ENCODE data around the gene SLC35F1.

Gene SLC35F1

DNA sequence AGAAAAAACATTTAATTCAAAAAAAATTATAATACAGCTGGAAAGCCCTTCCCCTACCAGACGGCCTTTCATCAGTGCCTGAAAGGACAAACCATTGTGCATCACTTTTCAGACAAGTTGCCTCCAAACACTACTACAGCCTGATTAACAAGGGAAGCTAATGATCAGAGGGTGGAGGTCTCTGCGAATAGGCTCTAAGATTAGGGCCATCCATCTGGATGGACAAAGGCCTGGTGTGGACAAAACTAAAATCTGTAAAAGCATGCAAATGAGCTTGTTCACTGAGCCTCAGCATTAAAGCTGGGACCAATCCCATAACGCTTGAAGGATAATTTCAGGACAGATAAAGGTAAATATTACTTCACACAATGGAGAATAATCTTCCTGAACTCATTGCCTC, 412.4 kb downstream of the SLC35F1 start:
- in situ Hi-C loops (cut with MboI; ENCODE audit: low pct_unique_long_range_greater_than_20kb, low sequenced_read_pairs), result no loop called here
- no peak for DNase-seq

DNA sequence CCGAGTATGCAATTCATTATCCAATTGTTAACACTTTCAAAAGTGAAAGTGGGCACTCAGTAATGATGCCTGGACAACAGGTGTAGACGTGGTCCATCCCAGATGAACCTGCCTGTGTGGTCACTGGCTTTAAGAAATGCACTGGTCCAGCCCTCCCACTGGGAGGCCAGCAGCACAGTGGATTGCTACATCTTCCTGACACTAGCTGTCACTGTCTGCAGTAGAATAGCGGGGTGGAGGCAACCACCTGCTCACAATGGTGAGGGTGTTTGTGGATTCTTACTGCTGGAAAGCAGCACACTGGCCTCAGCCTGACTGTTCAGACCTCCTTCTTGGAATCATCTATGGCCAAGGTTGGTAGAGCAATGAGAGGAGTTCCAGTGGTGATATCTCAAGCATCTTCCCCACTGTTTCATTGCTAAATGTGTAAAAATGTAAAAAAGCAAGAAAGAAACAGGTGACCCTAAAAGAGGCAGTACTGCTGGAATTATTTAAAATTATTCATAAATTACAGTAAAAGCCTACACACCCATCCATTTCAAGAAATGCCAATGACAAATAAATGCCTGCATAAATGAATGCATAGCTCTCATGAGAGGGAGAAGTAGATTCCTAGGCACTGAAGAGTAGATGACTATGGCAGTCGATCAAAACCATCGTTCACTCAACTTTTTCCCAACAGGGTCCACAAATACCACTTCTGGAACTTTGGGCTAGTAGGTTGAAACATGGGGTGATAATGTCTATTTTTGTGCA, 413.0 kb downstream of the SLC35F1 start:
- in situ Hi-C loops (cut with MboI; ENCODE audit: low pct_unique_long_range_greater_than_20kb, low sequenced_read_pairs), result no loop called here
- DNase-seq, result no peak

DNA sequence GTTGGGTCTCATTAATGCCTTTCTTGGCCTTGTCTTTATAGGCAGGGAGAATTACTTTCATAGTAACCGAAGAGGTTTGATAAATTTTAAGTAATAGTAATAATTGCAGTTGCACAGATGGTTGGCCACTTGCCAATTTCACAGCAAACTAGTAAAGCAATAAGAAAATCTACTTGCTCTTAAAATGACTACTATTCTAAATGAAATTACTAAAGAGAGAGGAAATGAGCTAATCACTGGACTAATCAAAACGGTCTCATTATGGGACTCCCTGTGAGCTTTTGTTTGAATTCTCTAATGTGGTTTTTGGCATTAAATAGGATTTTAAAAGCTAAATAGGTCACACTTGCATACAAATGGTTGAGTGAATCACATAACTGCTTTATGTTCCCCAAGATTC, 413.6 kb downstream of the SLC35F1 start:
- no peak for DNase-seq
- in situ Hi-C loops (cut with MboI; ENCODE audit: low pct_unique_long_range_greater_than_20kb, low sequenced_read_pairs), result no loop called here

DNA sequence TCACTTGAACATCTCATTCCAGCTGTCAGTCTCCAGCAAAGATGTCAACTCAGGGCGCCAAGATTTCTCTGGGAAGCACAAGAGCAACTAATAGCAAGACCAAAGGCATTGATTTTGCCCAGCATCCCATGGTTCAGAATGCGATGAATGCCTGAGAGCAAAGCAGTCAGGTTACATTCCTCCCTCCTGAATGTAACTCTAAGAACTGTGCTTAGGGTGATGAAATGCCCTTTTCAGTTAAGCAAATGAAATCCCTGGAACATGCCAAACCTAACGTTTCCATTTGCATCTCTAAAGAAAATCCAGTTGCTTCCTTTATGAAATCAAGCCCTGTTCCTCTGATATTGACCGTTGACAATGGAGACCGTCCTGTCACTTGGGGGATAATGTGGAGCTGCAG, 417.1 kb downstream of the SLC35F1 start:
- DNase-seq, result no peak
- in situ Hi-C loops (cut with MboI; ENCODE audit: low pct_unique_long_range_greater_than_20kb, low sequenced_read_pairs), result no loop called here

DNA sequence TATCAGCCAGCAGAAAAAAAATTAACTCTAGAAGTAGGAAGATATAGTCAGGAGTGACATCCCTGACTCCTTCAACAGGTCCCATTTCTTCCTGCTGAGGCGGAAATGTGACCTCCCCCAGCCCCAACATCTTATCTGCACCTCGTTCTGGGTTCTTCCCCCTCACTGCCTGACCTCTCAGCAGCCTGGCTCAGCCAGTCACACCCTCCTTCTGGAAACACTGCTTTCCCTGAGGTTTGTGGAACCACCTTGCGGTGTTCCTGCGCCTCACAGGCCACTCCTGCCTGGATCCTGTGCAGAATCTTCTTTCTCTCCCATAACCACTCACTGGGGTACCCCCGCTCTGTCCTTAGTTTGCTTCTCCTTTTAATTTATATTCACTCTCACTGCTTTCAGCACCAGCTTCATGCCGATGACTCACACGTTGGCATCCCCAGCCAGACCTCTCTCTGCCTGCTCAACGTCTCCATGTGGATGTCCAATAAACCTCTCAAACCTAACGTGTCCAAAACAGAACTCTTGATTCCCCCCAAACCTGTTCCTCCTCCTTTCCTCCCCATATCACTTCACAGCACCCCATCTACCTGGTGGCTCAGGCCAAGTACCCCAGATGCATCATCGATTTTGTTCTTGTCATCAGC, 418.3 kb downstream of the SLC35F1 start:
- in situ Hi-C loops (cut with MboI; ENCODE audit: low pct_unique_long_range_greater_than_20kb, low sequenced_read_pairs), result no loop called here
- no peak for DNase-seq

DNA sequence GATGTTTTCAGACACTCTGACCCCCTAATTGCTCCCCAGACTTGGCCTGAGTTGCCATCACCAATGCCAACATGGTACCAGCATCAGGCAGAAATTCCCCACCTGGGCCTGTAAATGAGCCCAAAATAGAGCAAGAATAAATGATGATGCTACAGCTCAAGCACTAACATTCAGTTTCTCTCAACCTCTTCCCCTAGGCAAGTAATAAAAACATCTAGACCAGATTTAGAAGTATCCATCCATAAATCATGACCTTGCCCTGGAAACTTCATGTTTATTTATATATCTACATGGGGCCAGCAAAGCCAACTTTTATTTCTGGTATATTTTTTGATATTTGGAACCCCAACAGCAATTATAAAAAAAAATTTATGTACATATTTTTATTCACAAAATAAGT, 419.6 kb downstream of the SLC35F1 start:
- DNase-seq, result no peak
- in situ Hi-C loops (cut with MboI; ENCODE audit: low pct_unique_long_range_greater_than_20kb, low sequenced_read_pairs), result no loop called here

DNA sequence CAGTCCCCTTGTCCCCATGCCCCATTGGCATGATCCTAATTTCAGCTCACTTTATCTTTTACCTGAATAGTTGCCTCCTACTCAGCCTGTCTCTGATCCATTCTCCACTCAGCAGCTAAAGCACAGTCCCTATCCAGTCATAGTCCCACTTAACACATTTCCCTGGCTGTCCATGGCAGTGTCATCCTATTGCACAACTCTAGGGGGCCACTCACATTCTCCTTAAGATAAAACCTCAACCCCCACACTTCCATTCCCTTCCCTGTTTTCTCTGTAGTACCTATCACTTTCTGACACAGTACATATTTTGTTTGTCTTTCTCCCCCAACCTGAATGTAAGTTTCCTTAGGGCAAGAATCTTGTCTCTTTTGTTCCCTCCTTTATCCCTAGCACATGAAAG, 420.2 kb downstream of the SLC35F1 start:
- DNase-seq, result no peak
- in situ Hi-C loops (cut with MboI; ENCODE audit: low pct_unique_long_range_greater_than_20kb, low sequenced_read_pairs), result no loop called here

DNA sequence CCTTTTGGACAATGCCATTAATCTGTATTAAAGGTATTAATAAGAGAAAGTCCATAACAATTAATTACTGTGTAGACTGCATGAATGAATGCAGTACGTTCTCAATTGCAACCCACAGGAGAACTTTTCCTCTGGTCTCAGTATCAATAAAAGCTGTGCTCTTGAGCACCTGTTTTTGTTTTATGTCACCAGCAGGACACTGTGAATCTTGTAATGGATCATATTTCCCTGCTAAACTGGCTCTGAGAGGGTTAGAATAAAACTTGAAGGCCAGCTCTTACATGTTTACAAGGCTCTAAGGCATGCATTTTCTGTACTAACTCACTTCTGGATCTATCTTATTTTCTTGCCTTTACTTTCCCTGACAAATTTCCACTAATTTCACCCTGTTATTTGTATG, 426.7 kb downstream of the SLC35F1 start:
- in situ Hi-C loops (cut with MboI; ENCODE audit: low pct_unique_long_range_greater_than_20kb, low sequenced_read_pairs), result no loop called here
- DNase-seq, result no peak

DNA sequence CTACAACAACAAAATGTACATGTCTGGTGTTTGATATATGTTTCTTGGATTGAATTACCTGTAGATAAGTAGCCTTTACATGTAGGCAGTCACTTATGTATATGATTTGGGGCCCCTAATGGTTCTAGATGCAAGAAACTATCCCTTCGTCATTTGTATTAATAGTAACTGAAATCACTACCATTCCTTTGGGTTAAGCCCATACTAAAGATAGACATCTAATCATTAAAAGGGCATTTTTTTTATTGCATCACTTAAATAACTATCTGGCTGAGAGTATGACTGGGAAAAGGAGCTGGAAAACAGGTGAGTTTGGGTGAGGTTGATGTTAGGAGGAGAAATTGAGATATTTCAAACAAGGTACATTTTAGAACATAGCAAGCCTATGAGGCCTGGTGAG, 427.6 kb downstream of the SLC35F1 start:
- in situ Hi-C loops (cut with MboI; ENCODE audit: low pct_unique_long_range_greater_than_20kb, low sequenced_read_pairs), result no loop called here

DNA sequence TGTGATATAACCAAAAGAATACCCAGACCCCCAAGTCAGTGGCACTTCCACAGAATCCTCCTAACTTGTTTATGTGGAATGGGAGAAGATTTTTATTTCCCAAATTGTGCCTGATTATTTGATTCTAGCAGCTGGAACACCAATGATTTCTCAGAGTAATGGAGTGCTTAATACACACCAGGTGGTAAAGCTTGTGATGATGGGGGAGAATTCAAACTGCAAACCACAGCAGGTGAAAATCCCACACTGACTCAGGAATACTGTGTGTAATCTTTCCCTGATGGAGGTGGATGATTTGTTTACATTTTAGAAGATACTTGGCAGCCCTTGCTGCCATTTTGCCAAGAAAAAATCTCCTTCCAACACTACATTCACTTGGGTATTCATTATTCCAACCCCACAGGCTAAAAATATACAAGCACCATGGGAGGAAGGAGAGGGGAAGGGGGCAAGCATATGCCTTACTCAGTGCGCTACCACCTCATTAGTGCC, 428.3 kb downstream of the SLC35F1 start:
- in situ Hi-C loops (cut with MboI; ENCODE audit: low pct_unique_long_range_greater_than_20kb, low sequenced_read_pairs), result no loop called here
- DNase-seq, result no peak

More for the DNA sequence above, 427.6 kb downstream of the SLC35F1 start:
- no peak for DNase-seq

DNA sequence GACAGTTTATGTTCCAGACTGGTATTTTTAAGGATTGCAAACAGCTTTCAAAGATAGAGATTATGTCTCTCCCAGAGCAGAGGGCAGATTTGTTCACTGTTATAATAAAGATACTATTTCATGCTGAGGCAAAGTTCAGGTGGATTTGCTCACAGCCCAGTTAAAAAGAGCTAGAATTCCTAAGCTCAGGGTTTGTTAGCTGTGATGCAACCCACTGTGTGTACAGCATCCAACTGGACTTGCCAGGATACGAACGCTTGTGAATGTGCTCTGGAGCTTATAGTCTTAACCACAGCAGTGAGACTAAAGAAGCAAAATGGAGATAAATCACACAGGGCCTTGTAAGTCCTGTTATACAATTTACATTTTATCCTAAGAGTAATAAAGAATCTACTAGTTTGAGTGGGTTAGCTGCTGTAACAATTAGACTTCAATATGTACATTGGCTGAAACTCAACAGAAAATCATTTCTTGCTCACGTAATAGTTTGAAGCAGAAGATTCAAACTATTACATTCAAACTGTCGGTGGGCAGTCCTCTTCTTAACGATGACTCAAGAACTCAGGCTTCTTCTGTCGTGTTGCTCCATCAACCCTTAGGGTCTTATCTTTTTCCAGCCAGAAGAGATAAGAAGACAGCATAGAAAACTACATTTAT, 437.1 kb downstream of the SLC35F1 start:
- in situ Hi-C loops (cut with MboI; ENCODE audit: low pct_unique_long_range_greater_than_20kb, low sequenced_read_pairs), result no loop called here
- DNase-seq, result no peak

DNA sequence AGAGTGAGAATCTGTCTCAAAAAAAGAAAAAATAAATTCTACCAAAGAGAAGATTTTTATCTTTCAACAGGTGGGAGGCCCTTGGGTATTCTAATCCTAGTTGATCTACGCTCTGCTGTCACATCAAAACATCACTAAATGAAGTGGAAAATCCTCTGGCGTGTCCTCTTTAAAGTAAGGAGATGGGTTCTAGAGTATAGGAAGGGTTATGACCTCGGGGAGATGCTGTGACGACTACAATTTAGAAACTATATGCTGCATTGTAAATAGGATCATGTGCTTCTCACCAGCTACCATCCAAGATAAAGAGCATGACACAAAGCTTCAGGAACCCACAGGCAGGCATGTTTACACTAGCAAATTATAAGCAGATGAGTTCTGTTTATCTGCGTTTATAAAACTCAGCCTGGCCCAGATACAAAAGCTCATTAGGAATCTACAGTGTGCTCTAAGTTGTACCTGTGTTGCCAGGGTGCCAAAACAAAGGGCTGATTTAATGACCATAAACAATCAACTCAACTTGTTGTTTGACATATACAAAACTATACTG, 443.9 kb downstream of the SLC35F1 start:
- in situ Hi-C loops (cut with MboI; ENCODE audit: low pct_unique_long_range_greater_than_20kb, low sequenced_read_pairs), result no loop called here
- DNase-seq, result no peak

DNA sequence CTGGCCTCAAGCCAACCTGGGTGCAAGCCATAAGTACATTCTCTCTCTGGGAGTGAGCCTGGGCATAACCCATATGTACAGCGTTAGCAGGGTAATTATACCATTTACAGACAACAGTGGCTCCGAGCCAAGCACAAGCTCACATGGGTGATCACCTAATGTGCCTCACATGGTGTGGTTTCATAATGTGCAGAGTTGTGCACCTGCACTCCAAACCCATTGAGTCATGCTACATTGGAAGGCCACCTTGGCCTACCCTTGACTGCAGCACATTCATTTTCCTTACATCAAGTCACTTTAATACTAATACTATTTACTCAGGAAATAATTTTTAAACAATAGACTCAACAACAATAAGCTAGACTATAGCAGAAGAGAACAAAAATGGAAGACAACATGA, 446.5 kb downstream of the SLC35F1 start:
- in situ Hi-C loops (cut with MboI; ENCODE audit: low pct_unique_long_range_greater_than_20kb, low sequenced_read_pairs), result no loop called here
- DNase-seq, result no peak

DNA sequence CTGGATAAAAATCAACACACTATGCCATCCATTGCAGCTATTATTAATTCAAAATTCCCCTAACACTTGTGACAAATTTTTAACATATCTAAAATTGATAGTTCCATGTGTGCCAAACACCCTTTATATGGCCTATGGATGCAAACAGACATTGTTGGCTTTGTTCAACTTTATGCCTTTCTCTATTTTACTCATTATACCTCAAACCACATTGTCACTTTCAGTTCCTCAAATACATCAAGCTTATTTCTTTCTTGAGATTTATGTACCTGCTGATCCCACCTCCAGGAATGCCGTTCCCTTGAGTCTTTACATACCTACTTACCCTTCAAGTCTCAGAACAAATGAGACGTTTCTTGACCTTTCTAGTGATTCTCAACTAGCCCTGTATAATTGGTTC, 447.6 kb downstream of the SLC35F1 start:
- DNase-seq, result no peak
- in situ Hi-C loops (cut with MboI; ENCODE audit: low pct_unique_long_range_greater_than_20kb, low sequenced_read_pairs), result no loop called here

DNA sequence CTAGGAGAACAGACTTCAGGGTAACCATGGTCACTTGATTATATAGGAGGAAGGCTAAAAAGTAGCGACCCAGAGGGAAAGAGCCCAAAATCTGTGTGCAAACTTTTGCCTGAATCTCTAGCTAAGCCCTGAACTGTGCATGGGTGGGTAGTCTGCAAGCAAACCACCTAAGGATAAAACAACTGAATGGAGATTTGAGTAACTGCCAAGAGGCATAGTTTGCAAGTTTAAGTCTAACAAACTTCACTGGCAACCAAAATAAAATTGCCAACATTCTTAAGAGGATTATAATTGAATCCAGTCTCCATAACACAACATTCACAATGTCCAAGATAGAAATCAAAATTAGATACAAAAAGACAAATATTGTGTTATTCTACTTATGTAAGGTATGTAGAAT, 449.0 kb downstream of the SLC35F1 start:
- in situ Hi-C loops (cut with MboI; ENCODE audit: low pct_unique_long_range_greater_than_20kb, low sequenced_read_pairs), result no loop called here
- DNase-seq, result no peak

DNA sequence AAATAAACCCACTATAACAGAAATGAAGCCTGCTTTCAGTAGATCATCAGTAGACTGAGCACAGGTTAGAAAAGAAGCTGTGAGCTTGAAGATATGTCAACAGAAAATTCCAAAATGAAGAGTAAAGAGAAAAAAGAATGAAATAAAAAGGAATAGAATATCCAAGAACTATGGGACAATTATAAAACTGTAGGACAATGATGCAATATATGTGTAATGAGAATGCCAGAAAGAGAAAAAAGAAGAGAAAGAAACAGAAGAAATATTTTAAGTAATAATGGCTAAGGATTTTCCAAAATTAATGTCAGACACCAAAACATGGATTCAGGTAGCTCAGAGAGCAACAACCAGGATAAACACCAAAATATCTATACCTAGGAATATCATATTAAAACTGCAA, 449.6 kb downstream of the SLC35F1 start:
- in situ Hi-C loops (cut with MboI; ENCODE audit: low pct_unique_long_range_greater_than_20kb, low sequenced_read_pairs), result no loop called here
- DNase-seq, result no peak
